Measurements from ENCODE around the gene DYNLRB2. TPM values are rescaled to one million over a fixed set of nuclear protein-coding genes. Genes with fewer than 3 reads are reported as not detected.
A peak's percentile ranks its signal among the peaks of the same experiment; 100 is the strongest.

DYNLRB2 gene
- total and polyA plus RNA-seq, 10 of the 15 experiments (the other 5 are each of a cell fraction or from before 2014, with no cell fraction given): 0.21 to 1.2 (median 0.40) TPM; not detected in 5

DNA sequence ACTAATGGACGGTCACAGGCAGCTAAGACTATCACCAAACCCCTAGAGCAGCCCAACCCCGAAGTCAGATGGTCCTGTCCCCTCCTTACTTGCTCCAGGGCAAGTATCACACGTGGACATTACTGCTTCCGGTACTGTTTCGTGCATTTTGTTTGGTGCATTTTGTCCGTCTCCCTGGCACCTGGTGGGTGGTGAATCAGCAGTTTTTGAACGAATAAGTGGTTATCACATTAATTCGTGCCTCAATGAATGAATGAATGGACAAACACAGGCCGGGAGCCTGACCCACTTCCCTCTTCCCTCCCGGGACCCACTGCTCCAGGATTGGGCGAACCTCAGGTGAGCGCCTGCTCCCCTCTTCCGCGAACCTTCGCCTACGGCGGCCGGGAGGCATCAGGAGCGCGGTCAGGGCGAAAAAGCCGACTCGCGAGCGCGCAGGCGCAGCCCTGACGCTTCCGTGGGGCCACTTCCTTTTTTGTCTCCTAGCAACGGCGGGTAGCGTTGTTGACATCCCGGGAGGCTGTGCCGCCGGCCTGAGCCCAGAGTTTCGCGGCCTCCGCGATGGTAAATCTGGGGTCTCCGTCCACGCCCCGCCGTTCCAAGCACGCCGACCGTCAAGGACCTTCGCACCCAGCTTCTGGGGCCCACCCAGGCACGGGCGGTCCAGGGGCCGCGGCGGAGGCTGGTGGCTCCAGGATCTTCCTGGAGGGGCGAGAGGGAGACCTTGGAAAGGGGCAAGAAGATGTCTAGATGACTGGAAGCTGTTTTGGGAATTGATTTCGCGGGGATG is at the start of gene DYNLRB2 (continued):
- TF ChIP-seq, protein P1, sequence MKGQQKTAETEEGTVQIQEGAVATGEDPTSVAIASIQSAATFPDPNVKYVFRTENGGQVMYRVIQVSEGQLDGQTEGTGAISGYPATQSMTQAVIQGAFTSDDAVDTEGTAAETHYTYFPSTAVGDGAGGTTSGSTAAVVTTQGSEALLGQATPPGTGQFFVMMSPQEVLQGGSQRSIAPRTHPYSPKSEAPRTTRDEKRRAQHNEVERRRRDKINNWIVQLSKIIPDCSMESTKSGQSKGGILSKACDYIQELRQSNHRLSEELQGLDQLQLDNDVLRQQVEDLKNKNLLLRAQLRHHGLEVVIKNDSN (IDR thresholded peaks at IDR 0.05; ENCODE audit: borderline replicate concordance, extremely low read length, insufficient read depth, low read depth, low read length): no peak
- TF ChIP-seq PAX8 (IDR thresholded peaks at IDR 0.05) (no peak), ZZZ3 (IDR thresholded peaks at IDR 0.05; ENCODE audit: control insufficient read depth, insufficient read length, low read depth) (no peak), TBL1XR1 (IDR thresholded peaks at IDR 0.05; ENCODE audit: low read depth, low read length) (peak; percentile 54; the same call in 1 of the 2 replicates), BCL11A (IDR thresholded peaks at IDR 0.05; ENCODE audit: low read depth, low read length) (no peak), SMAD1 (IDR thresholded peaks at IDR 0.05; ENCODE audit: low read depth, partially characterized antibody) (no peak), CBX3 (IDR thresholded peaks at IDR 0.05; ENCODE audit: borderline replicate concordance, low read depth) (no peak), RB1 (IDR thresholded peaks at IDR 0.05; ENCODE audit: borderline replicate concordance) (no peak), STAT1 (conservative IDR thresholded peaks at IDR 0.05) (no peak), LARP7 (IDR thresholded peaks at IDR 0.05) (peak; percentile 44; the same call in 1 of the 2 replicates), EGR1 (IDR thresholded peaks at IDR 0.05; ENCODE audit: borderline replicate concordance in 1 of 2, low read depth in 2 of 2, low read length in 2 of 2) (no peak; a peak in 1 of 3 replicates), NR2F1 (conservative IDR thresholded peaks at IDR 0.05) (no peak), TCF12 (IDR thresholded peaks at IDR 0.05; ENCODE audit: low read depth, low read length) (0 out of 2 replicates have a peak, but pooled peaks have one; percentile 16)
- TF ChIP-seq, protein P2, sequence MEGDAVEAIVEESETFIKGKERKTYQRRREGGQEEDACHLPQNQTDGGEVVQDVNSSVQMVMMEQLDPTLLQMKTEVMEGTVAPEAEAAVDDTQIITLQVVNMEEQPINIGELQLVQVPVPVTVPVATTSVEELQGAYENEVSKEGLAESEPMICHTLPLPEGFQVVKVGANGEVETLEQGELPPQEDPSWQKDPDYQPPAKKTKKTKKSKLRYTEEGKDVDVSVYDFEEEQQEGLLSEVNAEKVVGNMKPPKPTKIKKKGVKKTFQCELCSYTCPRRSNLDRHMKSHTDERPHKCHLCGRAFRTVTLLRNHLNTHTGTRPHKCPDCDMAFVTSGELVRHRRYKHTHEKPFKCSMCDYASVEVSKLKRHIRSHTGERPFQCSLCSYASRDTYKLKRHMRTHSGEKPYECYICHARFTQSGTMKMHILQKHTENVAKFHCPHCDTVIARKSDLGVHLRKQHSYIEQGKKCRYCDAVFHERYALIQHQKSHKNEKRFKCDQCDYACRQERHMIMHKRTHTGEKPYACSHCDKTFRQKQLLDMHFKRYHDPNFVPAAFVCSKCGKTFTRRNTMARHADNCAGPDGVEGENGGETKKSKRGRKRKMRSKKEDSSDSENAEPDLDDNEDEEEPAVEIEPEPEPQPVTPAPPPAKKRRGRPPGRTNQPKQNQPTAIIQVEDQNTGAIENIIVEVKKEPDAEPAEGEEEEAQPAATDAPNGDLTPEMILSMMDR (IDR thresholded peaks at IDR 0.05 in 2 of 3, conservative IDR thresholded peaks at IDR 0.05 in 1 of 3; ENCODE audit: control insufficient read depth in 2 of 3, extremely low read depth in 1 of 3, insufficient read depth in 1 of 3, low read depth in 3 of 3, low read length in 3 of 3): no peak
- TF ChIP-seq, protein P3, sequence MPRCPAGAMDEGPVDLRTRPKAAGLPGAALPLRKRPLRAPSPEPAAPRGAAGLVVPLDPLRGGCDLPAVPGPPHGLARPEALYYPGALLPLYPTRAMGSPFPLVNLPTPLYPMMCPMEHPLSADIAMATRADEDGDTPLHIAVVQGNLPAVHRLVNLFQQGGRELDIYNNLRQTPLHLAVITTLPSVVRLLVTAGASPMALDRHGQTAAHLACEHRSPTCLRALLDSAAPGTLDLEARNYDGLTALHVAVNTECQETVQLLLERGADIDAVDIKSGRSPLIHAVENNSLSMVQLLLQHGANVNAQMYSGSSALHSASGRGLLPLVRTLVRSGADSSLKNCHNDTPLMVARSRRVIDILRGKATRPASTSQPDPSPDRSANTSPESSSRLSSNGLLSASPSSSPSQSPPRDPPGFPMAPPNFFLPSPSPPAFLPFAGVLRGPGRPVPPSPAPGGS (IDR thresholded peaks at IDR 0.05; ENCODE audit: borderline replicate concordance, insufficient read depth, low read depth, low read length, poor library complexity, severe bottlenecking): no peak
- TF ChIP-seq, protein P4, sequence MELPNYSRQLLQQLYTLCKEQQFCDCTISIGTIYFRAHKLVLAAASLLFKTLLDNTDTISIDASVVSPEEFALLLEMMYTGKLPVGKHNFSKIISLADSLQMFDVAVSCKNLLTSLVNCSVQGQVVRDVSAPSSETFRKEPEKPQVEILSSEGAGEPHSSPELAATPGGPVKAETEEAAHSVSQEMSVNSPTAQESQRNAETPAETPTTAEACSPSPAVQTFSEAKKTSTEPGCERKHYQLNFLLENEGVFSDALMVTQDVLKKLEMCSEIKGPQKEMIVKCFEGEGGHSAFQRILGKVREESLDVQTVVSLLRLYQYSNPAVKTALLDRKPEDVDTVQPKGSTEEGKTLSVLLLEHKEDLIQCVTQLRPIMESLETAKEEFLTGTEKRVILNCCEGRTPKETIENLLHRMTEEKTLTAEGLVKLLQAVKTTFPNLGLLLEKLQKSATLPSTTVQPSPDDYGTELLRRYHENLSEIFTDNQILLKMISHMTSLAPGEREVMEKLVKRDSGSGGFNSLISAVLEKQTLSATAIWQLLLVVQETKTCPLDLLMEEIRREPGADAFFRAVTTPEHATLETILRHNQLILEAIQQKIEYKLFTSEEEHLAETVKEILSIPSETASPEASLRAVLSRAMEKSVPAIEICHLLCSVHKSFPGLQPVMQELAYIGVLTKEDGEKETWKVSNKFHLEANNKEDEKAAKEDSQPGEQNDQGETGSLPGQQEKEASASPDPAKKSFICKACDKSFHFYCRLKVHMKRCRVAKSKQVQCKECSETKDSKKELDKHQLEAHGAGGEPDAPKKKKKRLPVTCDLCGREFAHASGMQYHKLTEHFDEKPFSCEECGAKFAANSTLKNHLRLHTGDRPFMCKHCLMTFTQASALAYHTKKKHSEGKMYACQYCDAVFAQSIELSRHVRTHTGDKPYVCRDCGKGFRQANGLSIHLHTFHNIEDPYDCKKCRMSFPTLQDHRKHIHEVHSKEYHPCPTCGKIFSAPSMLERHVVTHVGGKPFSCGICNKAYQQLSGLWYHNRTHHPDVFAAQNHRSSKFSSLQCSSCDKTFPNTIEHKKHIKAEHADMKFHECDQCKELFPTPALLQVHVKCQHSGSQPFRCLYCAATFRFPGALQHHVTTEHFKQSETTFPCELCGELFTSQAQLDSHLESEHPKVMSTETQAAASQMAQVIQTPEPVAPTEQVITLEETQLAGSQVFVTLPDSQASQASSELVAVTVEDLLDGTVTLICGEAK (IDR thresholded peaks at IDR 0.05; ENCODE audit: borderline replicate concordance): peak; percentile 59; the same call in 1 of the 2 replicates
- TF ChIP-seq, protein P5, sequence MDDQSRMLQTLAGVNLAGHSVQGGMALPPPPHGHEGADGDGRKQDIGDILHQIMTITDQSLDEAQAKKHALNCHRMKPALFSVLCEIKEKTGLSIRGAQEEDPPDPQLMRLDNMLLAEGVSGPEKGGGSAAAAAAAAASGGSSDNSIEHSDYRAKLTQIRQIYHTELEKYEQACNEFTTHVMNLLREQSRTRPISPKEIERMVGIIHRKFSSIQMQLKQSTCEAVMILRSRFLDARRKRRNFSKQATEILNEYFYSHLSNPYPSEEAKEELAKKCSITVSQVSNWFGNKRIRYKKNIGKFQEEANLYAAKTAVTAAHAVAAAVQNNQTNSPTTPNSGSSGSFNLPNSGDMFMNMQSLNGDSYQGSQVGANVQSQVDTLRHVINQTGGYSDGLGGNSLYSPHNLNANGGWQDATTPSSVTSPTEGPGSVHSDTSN (IDR thresholded peaks at IDR 0.05; ENCODE audit: insufficient replicate concordance, low read depth, low read length): no peak
